Suprapubic skin (tissue), 4 donors: ENCODE results near the gene MAP2K5.

Source experiments
- EP300 ChIP-seq: sonication (generic); formaldehyde crosslinking; IDR thresholded peaks from one replicate; pipeline ENCODE4 v1.6.1; 2017; ENCODE audit warnings: antibody characterized with exemption
- POLR2AphosphoS5 ChIP-seq, 3 donors: sonication (generic); formaldehyde crosslinking; IDR thresholded peaks; one replicate each; pipeline ENCODE4 v1.6.1; 2017; ENCODE audit warnings: antibody characterized with exemption in 3 of 3

DNA sequence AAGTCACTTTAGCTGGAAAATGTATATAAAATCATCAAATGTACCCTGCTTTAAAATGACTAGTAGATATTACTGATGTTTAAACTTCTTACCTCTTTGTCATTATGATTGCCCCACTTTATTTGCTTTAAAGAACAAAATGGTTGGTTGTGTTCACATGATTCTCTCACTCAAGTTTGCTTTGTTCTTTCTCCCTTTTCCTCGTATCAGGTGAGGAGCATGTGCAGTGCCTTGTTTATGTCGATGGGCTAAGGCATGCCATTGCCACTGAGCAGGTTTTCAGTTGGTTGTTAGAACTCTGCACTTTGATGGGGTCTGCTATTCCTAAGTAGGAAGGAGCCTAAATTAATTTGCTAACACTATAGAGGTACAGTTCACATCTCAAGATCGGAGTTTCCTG lies 5.3 kb downstream of the MAP2K5 start:
- TF ChIP-seq EP300 (no peak), POLR2AphosphoS5 (IDR thresholded peaks at IDR 0.05) (no peak)
